Endothelial cell of umbilical vein (primary cell): ENCODE data around the gene MMADHC. TPM values are rescaled to one million over a fixed set of nuclear protein-coding genes. Genes with fewer than 3 reads are reported as not detected.

Experiments
- BruUV-seq: library from RNA; stranded (reverse); fragments of 400-500 nt; replicated peaks from 2 replicates; lab custom pipeline; 2021; lab: Mats Ljungman, UMichigan
- CTCF ChIA-PET: fragments of 300-600, 350-600 bp; sonication (Branson Sonifier 250); formaldehyde crosslinking; loops from one replicate; lab custom pipeline; 2021; ENCODE audit warnings: antibody characterized with exemption, inconsistent platforms; lab: Charles Lee
- POLR2A ChIA-PET: fragments of 300-600, 350-600 bp; sonication (Branson Sonifier 250); formaldehyde crosslinking; loops from one replicate; lab custom pipeline; 2021; ENCODE audit warnings: antibody characterized with exemption, inconsistent platforms; lab: Charles Lee
- DNase-seq: peaks from one replicate; pipeline ENCODE4 v3.0.0-alpha.2; 2011; ENCODE audit warnings: low read depth, low spot score
- FAIRE-seq: peaks from 2 replicates; lab custom pipeline; 2011; peaks lifted over from hg19 to GRCh38; lab: Jason Lieb, UNC
- H2AFZ ChIP-seq: 2 replicates; pipeline ENCODE4 v1.6.0; 2012; ENCODE audit warnings: low read depth, low read length, control low read depth, inconsistent platforms
- H3K27ac ChIP-seq: 2 replicates; pipeline ENCODE4 v1.5.1; 2011; ENCODE audit warnings: low read depth, mild to moderate bottlenecking, control low read depth, low read length, moderate library complexity; ENCODE audit not compliant: insufficient read depth
- H3K27me3 ChIP-seq, 2 experiments: 2 replicates each; pipeline versions ENCODE4 v1.6.0 to v1.6.1; 2011; ENCODE audit warnings: low read length in 2 of 2, mixed read lengths in 1 of 2; ENCODE audit not compliant: control insufficient read depth in 2 of 2, insufficient read depth in 2 of 2
- H3K36me3 ChIP-seq, 2 experiments: 2 replicates in 1 of 2; 3 replicates in 1 of 2; pipeline ENCODE4 v1.5.1; 2011; ENCODE audit warnings: low read length in 2 of 2, mild to moderate bottlenecking in 1 of 2, moderate library complexity in 1 of 2; ENCODE audit not compliant: control insufficient read depth in 2 of 2, insufficient read depth in 2 of 2; ENCODE audit errors: extremely low read depth in 1 of 2
- H3K4me1 ChIP-seq: 3 replicates; pipeline ENCODE4 v1.5.1; 2011; ENCODE audit warnings: mild to moderate bottlenecking, low read length; ENCODE audit not compliant: control insufficient read depth, insufficient read depth; ENCODE audit errors: extremely low read depth
- H3K4me2 ChIP-seq: 2 replicates; pipeline ENCODE4 v1.6.1; 2011; ENCODE audit warnings: low read length, control low read depth, mixed read lengths; ENCODE audit not compliant: insufficient read depth
- H3K4me3 ChIP-seq, 3 experiments: fragments of 200-600 bp in 1 of 3; sonication (generic), shearing (Covaris generic) in 1 of 3; replicated peaks in 1 of 3; 2 replicates each; pipeline ENCODE4 v1.5.1; 2011 to 2016; ENCODE audit warnings: control low read depth in 3 of 3, low read length in 3 of 3, mild to moderate bottlenecking in 2 of 3, inconsistent platforms in 1 of 3, low read depth in 1 of 3, moderate library complexity in 1 of 3; ENCODE audit not compliant: insufficient read depth in 1 of 3
- H3K79me2 ChIP-seq: 2 replicates; pipeline ENCODE4 v1.6.0; 2012; ENCODE audit warnings: low read length, inconsistent platforms; ENCODE audit not compliant: control insufficient read depth, insufficient read depth
- H3K9ac ChIP-seq: replicated peaks from 2 replicates; pipeline ENCODE3; 2011; ENCODE audit warnings: low read length, control low read depth; ENCODE audit not compliant: insufficient read depth; ENCODE audit errors: extremely low read depth
- H3K9me1 ChIP-seq: replicated peaks from 3 replicates; pipeline ENCODE4 v1.6.0; 2011; ENCODE audit warnings: mild to moderate bottlenecking, low read length; ENCODE audit not compliant: control insufficient read depth, insufficient read depth; ENCODE audit errors: extremely low read depth
- H3K9me3 ChIP-seq: replicated peaks from 2 replicates; pipeline ENCODE4 v1.5.1; 2012; ENCODE audit warnings: low read length, inconsistent platforms; ENCODE audit not compliant: control insufficient read depth, insufficient read depth
- H4K20me1 ChIP-seq: replicated peaks from 2 replicates; pipeline ENCODE3; 2011; ENCODE audit warnings: mild to moderate bottlenecking, low read length; ENCODE audit not compliant: control insufficient read depth, insufficient read depth; ENCODE audit errors: extremely low read depth
- CTCF ChIP-seq, 2 donors: IDR thresholded peaks; 1 replicate in 1 of 2; 2 replicates in 1 of 2; pipeline ENCODE4 v1.5.1; 2011; ENCODE audit warnings: low read length in 2 of 2, mild to moderate bottlenecking in 2 of 2, moderate library complexity in 2 of 2, control low read depth in 1 of 2, inconsistent platforms in 1 of 2, low read depth in 1 of 2; ENCODE audit not compliant: insufficient read depth in 1 of 2; ENCODE audit errors: extremely low read depth in 1 of 2
- EZH2 ChIP-seq: IDR thresholded peaks from 2 replicates; pipeline ENCODE4 v1.6.1; 2012; ENCODE audit warnings: borderline replicate concordance, low read depth, mild to moderate bottlenecking, moderate library complexity, low read length, inconsistent platforms; ENCODE audit not compliant: severe bottlenecking
- FOS ChIP-seq: IDR thresholded peaks from 2 replicates; pipeline ENCODE4 v1.6.1; 2011; ENCODE audit warnings: mild to moderate bottlenecking, low read length, moderate library complexity, borderline replicate concordance; ENCODE audit not compliant: insufficient read depth
- GATA2 ChIP-seq: IDR thresholded peaks from 2 replicates; pipeline ENCODE4 v1.7.0; 2011; ENCODE audit warnings: low read depth, mild to moderate bottlenecking, moderate library complexity, mixed read lengths, low read length; ENCODE audit not compliant: insufficient read length, insufficient read depth
- JUN ChIP-seq: IDR thresholded peaks from 2 replicates; pipeline ENCODE4 v1.6.1; 2011; ENCODE audit warnings: borderline replicate concordance, low read depth; ENCODE audit not compliant: insufficient read length, insufficient read depth
- MYC ChIP-seq: IDR thresholded peaks from one replicate; pipeline ENCODE4 v1.6.1; 2011; ENCODE audit warnings: mild to moderate bottlenecking, low read depth, low read length
- POLR2A ChIP-seq: IDR thresholded peaks from 2 replicates; pipeline ENCODE4 v1.6.1; 2012; ENCODE audit warnings: low read depth, mild to moderate bottlenecking, control low read depth, low read length
- POLR2AphosphoS5 ChIP-seq: IDR thresholded peaks from 2 replicates; pipeline ENCODE4 v1.6.1; 2012; ENCODE audit warnings: low read depth, mild to moderate bottlenecking, control low read depth, low read length, moderate library complexity; ENCODE audit not compliant: insufficient read depth
- dilution Hi-C: fragments of 300-500 bp; cut with MboI; formaldehyde crosslinking; loops from one replicate; pipeline ENCODE4 v1.15.0; 2019; ENCODE audit warnings: low sequenced_read_pairs; ENCODE audit not compliant: extremely low pct_ligation_motif_present
- intact Hi-C: fragments of 100-400 bp; cut with micrococcal nuclease; formaldehyde crosslinking; loops from one replicate; pipeline ENCODE4 v1.10.0; 2022
- polyA plus RNA-seq, 4 experiments: library from polyadenylated mRNA; depleted of rRNA in 3 of 4; stranded (reverse) in 3 of 4; unstranded in 1 of 4; fragments of >200 nt; gene quantifications; 2 replicates each; pipeline versions ENCODE4 v1.2.1 to v1.2.3, GENCODE V29; 2011 to 2012; ENCODE audit warnings: missing spikeins in 1 of 4
- total RNA-seq: library from RNA; stranded (reverse); gene quantifications from 2 replicates; pipeline ENCODE4 v1.2.3, GENCODE V29; 2021
- TF ChIP-seq, protein P1 (sequence below): IDR thresholded peaks from 2 replicates; pipeline ENCODE4 v1.6.1; 2011; ENCODE audit not compliant: insufficient read depth, insufficient read length

MMADHC gene
- total and polyA plus RNA-seq, 2 donors (not counting 3 experiments of a cell fraction or from before 2014, with no cell fraction given): 53.4 to 115 TPM

DNA sequence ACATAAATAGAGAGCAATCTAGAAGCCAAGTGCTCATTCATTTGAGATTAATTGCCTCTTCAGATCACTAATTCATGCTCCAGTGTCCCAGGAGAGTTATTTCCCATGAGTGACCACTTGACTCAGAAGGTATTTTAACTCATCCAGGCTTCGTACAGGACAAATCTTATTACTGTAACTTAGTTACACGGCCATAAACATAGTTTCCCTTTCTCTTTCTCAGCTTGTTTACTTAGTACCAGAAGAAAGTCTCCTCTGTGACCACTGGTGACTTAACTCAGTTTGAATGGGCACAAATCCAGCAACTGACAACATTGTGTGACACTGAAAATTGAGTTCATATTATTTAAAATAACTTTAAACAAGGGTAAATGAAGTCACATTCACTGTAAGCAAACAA lies 25.3 kb downstream of the MMADHC start:
- dilution Hi-C loops: no loop called here
- intact Hi-C loops: loop anchor here (5.0 to 10.0 kb wide), 5 partner anchors 230 to 1672 kb away; partner anchors contain the start of genes EPC2 and LYPD6
- Histone ChIP-seq H3K9me1 (no peaks in the 10 kb centered on the region), H3K9ac (no peak overlapping the region), H3K4me2 (peak overlapping the region; percentile 46), H2AFZ (peak overlapping the region; percentile 59), H3K4me3 (no peak overlapping the region), H3K36me3 (no peaks in the 10 kb centered on the region), H3K9me3 (no peaks in the 10 kb centered on the region), H3K4me1 (peaks cover 13% of the 10 kb centered on the region), H4K20me1 (no peaks in the 10 kb centered on the region), H3K79me2 (no peaks in the 10 kb centered on the region), H3K27me3 (no peaks in the 10 kb centered on the region), H3K27ac (no peak overlapping the region)
- POLR2A ChIA-PET: no interaction called here
- FAIRE-seq: no peak
- no TSS peak for BruUV-seq
- CTCF ChIA-PET: interaction anchor here (1.4 to 5.3 kb wide), 6 partner anchors 11 to 1676 kb away, joined by 3 to 212 read pairs (median 14); no protein-coding TSS in a partner anchor
- peak; percentile 39 for DNase-seq
- TF ChIP-seq, protein P1, sequence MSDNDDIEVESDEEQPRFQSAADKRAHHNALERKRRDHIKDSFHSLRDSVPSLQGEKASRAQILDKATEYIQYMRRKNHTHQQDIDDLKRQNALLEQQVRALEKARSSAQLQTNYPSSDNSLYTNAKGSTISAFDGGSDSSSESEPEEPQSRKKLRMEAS: no peak
- no peak for TF ChIP-seq JUN
- no peak for TF ChIP-seq POLR2A
- TF ChIP-seq FOS: no peak
- no peak for TF ChIP-seq MYC
- no peak for TF ChIP-seq GATA2
- TF ChIP-seq EZH2: no peak
- no peak for TF ChIP-seq POLR2AphosphoS5
- TF ChIP-seq CTCF (IDR thresholded peaks at IDR 0.05; ENCODE audit: extremely low read depth in 1 of 2, insufficient read depth in 1 of 2, low read depth in 1 of 2, low read length in 2 of 2): no peak
